Breast epithelium (tissue), 3 donors: ENCODE measurements around the gene SRRT.

ENCODE experiments used
- POLR2A ChIP-seq: fragments of 450-650 bp; IDR thresholded peaks from one replicate; pipeline ENCODE4 v1.6.1; 2016; ENCODE audit warnings: antibody characterized with exemption, mild to moderate bottlenecking, moderate library complexity
- POLR2AphosphoS5 ChIP-seq, 3 donors: sonication (generic); formaldehyde crosslinking; IDR thresholded peaks; one replicate each; pipeline ENCODE4 v1.6.1; 2017; ENCODE audit warnings: antibody characterized with exemption in 3 of 3
- TF ChIP-seq, protein P1 (sequence below), 3 donors: fragments of 450-650 bp; IDR thresholded peaks; one replicate each; pipeline ENCODE4 v1.5.1; 2016 to 2017; ENCODE audit warnings: antibody characterized with exemption in 3 of 3, mild to moderate bottlenecking in 3 of 3, moderate library complexity in 3 of 3

DNA sequence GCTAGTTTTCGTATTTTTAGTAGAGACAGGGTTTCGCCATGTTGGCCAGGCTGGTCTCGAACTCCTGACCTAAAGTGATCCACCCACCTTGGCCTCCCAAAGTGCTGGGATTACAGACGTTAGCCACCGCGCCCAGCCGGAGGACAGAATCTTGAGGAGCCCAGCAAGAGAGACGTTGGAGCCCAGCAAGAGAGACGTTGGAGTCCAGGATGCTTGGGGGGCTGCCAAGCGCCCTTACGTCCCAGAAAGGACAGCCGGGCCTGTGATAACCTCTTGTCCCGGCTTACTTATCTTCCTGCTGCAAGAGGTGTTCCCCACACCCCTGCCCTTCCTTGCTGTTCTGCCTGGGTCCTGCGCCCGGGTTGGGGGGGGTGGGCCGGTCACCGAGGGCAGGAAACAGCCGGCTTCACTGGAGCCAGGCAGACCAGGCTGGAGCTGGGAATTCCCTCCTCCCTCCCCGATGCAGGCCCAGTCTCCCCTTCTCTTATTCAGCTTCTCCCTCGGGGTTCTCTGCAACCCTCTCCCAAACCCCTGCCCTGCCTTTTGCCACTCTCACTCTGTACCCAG is 45.7 kb upstream of the SRRT start:
- TF ChIP-seq, protein P1, sequence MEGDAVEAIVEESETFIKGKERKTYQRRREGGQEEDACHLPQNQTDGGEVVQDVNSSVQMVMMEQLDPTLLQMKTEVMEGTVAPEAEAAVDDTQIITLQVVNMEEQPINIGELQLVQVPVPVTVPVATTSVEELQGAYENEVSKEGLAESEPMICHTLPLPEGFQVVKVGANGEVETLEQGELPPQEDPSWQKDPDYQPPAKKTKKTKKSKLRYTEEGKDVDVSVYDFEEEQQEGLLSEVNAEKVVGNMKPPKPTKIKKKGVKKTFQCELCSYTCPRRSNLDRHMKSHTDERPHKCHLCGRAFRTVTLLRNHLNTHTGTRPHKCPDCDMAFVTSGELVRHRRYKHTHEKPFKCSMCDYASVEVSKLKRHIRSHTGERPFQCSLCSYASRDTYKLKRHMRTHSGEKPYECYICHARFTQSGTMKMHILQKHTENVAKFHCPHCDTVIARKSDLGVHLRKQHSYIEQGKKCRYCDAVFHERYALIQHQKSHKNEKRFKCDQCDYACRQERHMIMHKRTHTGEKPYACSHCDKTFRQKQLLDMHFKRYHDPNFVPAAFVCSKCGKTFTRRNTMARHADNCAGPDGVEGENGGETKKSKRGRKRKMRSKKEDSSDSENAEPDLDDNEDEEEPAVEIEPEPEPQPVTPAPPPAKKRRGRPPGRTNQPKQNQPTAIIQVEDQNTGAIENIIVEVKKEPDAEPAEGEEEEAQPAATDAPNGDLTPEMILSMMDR (IDR thresholded peaks at IDR 0.05), result no peak
- TF ChIP-seq POLR2A (no peak), POLR2AphosphoS5 (IDR thresholded peaks at IDR 0.05) (peak in 1 of 3 donors; percentile 37)
